ENCODE results near the gene ITGB3.

GRCh38 chr17:47320879-47321502 is 67.4 kb downstream of the ITGB3 start:
- TF ChIP-seq CTCF (IDR thresholded peaks at IDR 0.05 in 8 of 11, conservative IDR thresholded peaks at IDR 0.05 in 3 of 11) (no peak), POLR2A (IDR thresholded peaks at IDR 0.05) (no peak), POLR2AphosphoS5 (IDR thresholded peaks at IDR 0.05) (no peak)

All from spleen (tissue), 7 donors.